WTC11 (cell line): Measurements from ENCODE around the gene AGBL5. TPM values are rescaled to one million over a fixed set of nuclear protein-coding genes. Genes with fewer than 3 reads are reported as not detected.

Experiments used
- ATF6 ChIP-seq: sonication (generic); formaldehyde crosslinking; IDR thresholded peaks from 2 replicates; pipeline ENCODE4 v1.8.1; 2023; ENCODE audit warnings: mild to moderate bottlenecking, missing genetic modification reagents
- CBFB ChIP-seq: sonication (generic); formaldehyde crosslinking; IDR thresholded peaks from 2 replicates; pipeline ENCODE4 v1.8.1; 2022; ENCODE audit warnings: mild to moderate bottlenecking, low read depth, missing genetic modification reagents
- E2F1 ChIP-seq: sonication (generic); formaldehyde crosslinking; IDR thresholded peaks from 2 replicates; pipeline ENCODE4 v1.8.0; 2022; ENCODE audit warnings: mild to moderate bottlenecking, missing genetic modification reagents
- E2F4 ChIP-seq: sonication (generic); formaldehyde crosslinking; IDR thresholded peaks from 2 replicates; pipeline ENCODE4 v1.8.1; 2022; ENCODE audit warnings: low read depth, mild to moderate bottlenecking, moderate library complexity, missing genetic modification reagents, borderline replicate concordance
- FOXJ3 ChIP-seq: sonication (generic); formaldehyde crosslinking; IDR thresholded peaks from 2 replicates; pipeline ENCODE4 v1.9.0; 2021; ENCODE audit warnings: missing genetic modification reagents, mild to moderate bottlenecking, borderline replicate concordance
- HMGA2 ChIP-seq: fragments of 250-450 bp; sonication (Bioruptor Pico); IDR thresholded peaks from 2 replicates; pipeline ENCODE4 v1.4.0; 2021; ENCODE audit warnings: mild to moderate bottlenecking, moderate library complexity
- KAT7 ChIP-seq: sonication (generic); formaldehyde crosslinking; IDR thresholded peaks from 2 replicates; pipeline ENCODE4 v1.8.1; 2023; ENCODE audit warnings: missing genetic modification reagents, mild to moderate bottlenecking, borderline replicate concordance
- NFATC4 ChIP-seq: fragments of 250-450 bp; sonication (Bioruptor Pico); IDR thresholded peaks from 2 replicates; pipeline ENCODE4 v1.9.0; 2021; ENCODE audit warnings: mild to moderate bottlenecking
- NFYB ChIP-seq: sonication (generic); formaldehyde crosslinking; conservative IDR thresholded peaks from 2 replicates; pipeline ENCODE4 v1.8.0; 2022; ENCODE audit warnings: low read depth, missing genetic modification reagents
- TP53 ChIP-seq: sonication (generic); formaldehyde crosslinking; IDR thresholded peaks from 2 replicates; pipeline ENCODE4 v1.8.1; 2023; ENCODE audit warnings: mild to moderate bottlenecking, missing genetic modification reagents
- ZBTB21 ChIP-seq: sonication (generic); formaldehyde crosslinking; IDR thresholded peaks from 2 replicates; pipeline ENCODE4 v1.8.1; 2023; ENCODE audit warnings: mild to moderate bottlenecking, missing genetic modification reagents, borderline replicate concordance
- ZNF121 ChIP-seq: sonication (generic); formaldehyde crosslinking; IDR thresholded peaks from 2 replicates; pipeline ENCODE4 v1.8.0; 2023; ENCODE audit warnings: missing genetic modification reagents
- ZNF219 ChIP-seq: sonication (generic); formaldehyde crosslinking; IDR thresholded peaks from 2 replicates; pipeline ENCODE4 v1.8.0; 2023; ENCODE audit warnings: missing genetic modification reagents, mild to moderate bottlenecking, borderline replicate concordance
- ZNF232 ChIP-seq: sonication (generic); formaldehyde crosslinking; IDR thresholded peaks from 2 replicates; pipeline ENCODE4 v1.8.0; 2022; ENCODE audit warnings: mild to moderate bottlenecking, missing genetic modification reagents
- ZNF263 ChIP-seq: sonication (generic); formaldehyde crosslinking; IDR thresholded peaks from 2 replicates; pipeline ENCODE4 v1.8.1; 2022; ENCODE audit warnings: low read depth, mild to moderate bottlenecking, moderate library complexity, missing genetic modification reagents
- ZNF396 ChIP-seq: fragments of 250-450 bp; sonication (Bioruptor Pico); IDR thresholded peaks from 2 replicates; pipeline ENCODE4 v1.8.0; 2021; ENCODE audit warnings: mild to moderate bottlenecking, moderate library complexity, borderline replicate concordance
- ZNF671 ChIP-seq: fragments of 250-450 bp; sonication (Bioruptor Pico); IDR thresholded peaks from 2 replicates; pipeline ENCODE4 v1.8.0; 2021; ENCODE audit warnings: mild to moderate bottlenecking
- total RNA-seq: library from RNA; stranded (reverse); gene quantifications from 3 replicates; pipeline ENCODE4 v1.2.3, GENCODE V29; 2021
- TF ChIP-seq, protein P1 (sequence below): fragments of 250-450 bp; sonication (Bioruptor Pico); IDR thresholded peaks from 2 replicates; pipeline ENCODE4 v1.9.0; 2021; ENCODE audit warnings: mild to moderate bottlenecking
- TF ChIP-seq, protein P2 (sequence below): sonication (generic); formaldehyde crosslinking; IDR thresholded peaks from 2 replicates; pipeline ENCODE4 v1.8.1; 2022; ENCODE audit warnings: missing genetic modification reagents, borderline replicate concordance
- TF ChIP-seq, protein P3 (sequence below): sonication (generic); formaldehyde crosslinking; IDR thresholded peaks from 2 replicates; pipeline ENCODE4 v1.8.0; 2022; ENCODE audit warnings: mild to moderate bottlenecking, missing genetic modification reagents
- TF ChIP-seq, protein P4 (sequence below): sonication (generic); formaldehyde crosslinking; IDR thresholded peaks from 2 replicates; pipeline ENCODE4 v1.8.0; 2022; ENCODE audit warnings: mild to moderate bottlenecking, missing genetic modification reagents
- TF ChIP-seq, protein P5 (sequence below): sonication (generic); formaldehyde crosslinking; IDR thresholded peaks from 2 replicates; pipeline ENCODE4 v1.8.1; 2022; ENCODE audit warnings: low read depth, missing genetic modification reagents, borderline replicate concordance
- TF ChIP-seq, protein P6 (sequence below): fragments of 250-450 bp; sonication (Bioruptor Pico); IDR thresholded peaks from 2 replicates; pipeline ENCODE4 v1.9.0; 2021; ENCODE audit warnings: mild to moderate bottlenecking

AGBL5 gene
- total RNA-seq, 1 experiment from 2014 or later = 43.0 TPM

DNA sequence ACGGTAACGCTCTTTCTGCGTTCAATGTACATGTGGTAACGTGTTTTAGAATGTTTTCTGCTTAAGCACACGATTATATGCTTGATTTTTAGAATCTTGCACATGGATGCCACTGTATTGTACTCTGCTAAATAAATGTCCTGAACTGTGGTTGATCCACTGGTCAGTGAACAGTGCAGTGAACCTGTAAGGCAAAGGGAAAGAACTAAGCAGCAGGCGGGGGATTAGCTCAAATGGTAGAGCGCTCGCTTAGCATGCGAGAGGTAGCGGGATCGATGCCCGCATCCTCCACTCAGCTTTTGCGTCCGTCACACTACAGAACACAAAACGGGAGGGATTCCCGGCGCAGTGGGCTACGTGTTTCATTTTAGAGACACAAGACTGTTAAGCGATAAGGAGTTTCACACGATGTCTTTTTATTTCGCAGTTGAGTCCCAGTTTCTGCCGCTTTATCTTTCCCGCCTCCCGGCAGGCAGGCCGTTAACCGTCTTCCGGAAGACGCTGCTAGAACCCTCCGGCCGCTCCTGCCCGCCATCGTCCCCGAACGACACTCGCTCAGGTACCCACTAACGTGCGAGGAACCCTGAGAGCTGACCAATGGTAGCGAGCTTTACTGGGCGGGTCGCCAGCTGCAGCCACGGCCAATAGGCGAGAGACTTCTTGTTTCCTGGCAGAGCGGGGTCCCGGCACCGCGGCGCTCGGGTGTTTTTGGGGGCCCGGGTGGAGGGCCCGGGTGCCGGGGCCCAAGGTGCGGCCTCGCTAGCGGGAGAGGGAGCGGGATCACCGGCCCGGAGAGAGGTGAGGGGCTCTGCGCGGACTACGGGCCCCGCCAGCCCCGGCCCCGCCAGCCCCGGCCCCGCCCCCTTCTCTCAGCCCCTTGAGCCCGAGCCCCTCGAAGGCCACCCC lies at the start of gene AGBL5 (continued):
- TF ChIP-seq FOXJ3 (CRISPR knock-in tag) = no peak
- no peak for TF ChIP-seq ZNF263
- no peak for TF ChIP-seq ZNF396 (CRISPR knock-in tag)
- TF ChIP-seq NFATC4 (CRISPR knock-in tag) = 0 out of 2 replicates have a peak, but pooled peaks have one; percentile 62
- no peak for TF ChIP-seq ZNF121 (CRISPR knock-in tag)
- TF ChIP-seq HMGA2 (CRISPR knock-in tag) = no peak; the same call in none of the 2 replicates
- peak; percentile 91 for TF ChIP-seq NFYB (CRISPR knock-in tag)
- TF ChIP-seq KAT7 (CRISPR knock-in tag) = no peak; the same call in 1 of the 2 replicates
- TF ChIP-seq CBFB (CRISPR knock-in tag) = no peak
- TF ChIP-seq, protein P1, sequence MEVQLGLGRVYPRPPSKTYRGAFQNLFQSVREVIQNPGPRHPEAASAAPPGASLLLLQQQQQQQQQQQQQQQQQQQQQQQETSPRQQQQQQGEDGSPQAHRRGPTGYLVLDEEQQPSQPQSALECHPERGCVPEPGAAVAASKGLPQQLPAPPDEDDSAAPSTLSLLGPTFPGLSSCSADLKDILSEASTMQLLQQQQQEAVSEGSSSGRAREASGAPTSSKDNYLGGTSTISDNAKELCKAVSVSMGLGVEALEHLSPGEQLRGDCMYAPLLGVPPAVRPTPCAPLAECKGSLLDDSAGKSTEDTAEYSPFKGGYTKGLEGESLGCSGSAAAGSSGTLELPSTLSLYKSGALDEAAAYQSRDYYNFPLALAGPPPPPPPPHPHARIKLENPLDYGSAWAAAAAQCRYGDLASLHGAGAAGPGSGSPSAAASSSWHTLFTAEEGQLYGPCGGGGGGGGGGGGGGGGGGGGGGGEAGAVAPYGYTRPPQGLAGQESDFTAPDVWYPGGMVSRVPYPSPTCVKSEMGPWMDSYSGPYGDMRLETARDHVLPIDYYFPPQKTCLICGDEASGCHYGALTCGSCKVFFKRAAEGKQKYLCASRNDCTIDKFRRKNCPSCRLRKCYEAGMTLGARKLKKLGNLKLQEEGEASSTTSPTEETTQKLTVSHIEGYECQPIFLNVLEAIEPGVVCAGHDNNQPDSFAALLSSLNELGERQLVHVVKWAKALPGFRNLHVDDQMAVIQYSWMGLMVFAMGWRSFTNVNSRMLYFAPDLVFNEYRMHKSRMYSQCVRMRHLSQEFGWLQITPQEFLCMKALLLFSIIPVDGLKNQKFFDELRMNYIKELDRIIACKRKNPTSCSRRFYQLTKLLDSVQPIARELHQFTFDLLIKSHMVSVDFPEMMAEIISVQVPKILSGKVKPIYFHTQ (CRISPR knock-in tag) = no peak
- TF ChIP-seq, protein P2, sequence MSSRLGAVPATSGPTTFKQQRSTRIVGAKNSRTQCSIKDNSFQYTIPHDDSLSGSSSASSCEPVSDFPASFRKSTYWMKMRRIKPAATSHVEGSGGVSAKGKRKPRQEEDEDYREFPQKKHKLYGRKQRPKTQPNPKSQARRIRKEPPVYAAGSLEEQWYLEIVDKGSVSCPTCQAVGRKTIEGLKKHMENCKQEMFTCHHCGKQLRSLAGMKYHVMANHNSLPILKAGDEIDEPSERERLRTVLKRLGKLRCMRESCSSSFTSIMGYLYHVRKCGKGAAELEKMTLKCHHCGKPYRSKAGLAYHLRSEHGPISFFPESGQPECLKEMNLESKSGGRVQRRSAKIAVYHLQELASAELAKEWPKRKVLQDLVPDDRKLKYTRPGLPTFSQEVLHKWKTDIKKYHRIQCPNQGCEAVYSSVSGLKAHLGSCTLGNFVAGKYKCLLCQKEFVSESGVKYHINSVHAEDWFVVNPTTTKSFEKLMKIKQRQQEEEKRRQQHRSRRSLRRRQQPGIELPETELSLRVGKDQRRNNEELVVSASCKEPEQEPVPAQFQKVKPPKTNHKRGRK (CRISPR knock-in tag) = no peak
- TF ChIP-seq, protein P3, sequence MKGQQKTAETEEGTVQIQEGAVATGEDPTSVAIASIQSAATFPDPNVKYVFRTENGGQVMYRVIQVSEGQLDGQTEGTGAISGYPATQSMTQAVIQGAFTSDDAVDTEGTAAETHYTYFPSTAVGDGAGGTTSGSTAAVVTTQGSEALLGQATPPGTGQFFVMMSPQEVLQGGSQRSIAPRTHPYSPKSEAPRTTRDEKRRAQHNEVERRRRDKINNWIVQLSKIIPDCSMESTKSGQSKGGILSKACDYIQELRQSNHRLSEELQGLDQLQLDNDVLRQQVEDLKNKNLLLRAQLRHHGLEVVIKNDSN (CRISPR knock-in tag) = peak; percentile 35; the same call in 1 of the 2 replicates
- no peak for TF ChIP-seq ATF6 (CRISPR knock-in tag)
- TF ChIP-seq TP53 = peak; percentile 74
- TF ChIP-seq, protein P4, sequence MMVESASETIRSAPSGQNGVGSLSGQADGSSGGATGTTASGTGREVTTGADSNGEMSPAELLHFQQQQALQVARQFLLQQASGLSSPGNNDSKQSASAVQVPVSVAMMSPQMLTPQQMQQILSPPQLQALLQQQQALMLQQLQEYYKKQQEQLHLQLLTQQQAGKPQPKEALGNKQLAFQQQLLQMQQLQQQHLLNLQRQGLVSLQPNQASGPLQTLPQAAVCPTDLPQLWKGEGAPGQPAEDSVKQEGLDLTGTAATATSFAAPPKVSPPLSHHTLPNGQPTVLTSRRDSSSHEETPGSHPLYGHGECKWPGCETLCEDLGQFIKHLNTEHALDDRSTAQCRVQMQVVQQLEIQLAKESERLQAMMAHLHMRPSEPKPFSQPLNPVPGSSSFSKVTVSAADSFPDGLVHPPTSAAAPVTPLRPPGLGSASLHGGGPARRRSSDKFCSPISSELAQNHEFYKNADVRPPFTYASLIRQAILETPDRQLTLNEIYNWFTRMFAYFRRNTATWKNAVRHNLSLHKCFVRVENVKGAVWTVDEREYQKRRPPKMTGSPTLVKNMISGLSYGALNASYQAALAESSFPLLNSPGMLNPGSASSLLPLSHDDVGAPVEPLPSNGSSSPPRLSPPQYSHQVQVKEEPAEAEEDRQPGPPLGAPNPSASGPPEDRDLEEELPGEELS (CRISPR knock-in tag) = peak; percentile 68
- TF ChIP-seq, protein P5, sequence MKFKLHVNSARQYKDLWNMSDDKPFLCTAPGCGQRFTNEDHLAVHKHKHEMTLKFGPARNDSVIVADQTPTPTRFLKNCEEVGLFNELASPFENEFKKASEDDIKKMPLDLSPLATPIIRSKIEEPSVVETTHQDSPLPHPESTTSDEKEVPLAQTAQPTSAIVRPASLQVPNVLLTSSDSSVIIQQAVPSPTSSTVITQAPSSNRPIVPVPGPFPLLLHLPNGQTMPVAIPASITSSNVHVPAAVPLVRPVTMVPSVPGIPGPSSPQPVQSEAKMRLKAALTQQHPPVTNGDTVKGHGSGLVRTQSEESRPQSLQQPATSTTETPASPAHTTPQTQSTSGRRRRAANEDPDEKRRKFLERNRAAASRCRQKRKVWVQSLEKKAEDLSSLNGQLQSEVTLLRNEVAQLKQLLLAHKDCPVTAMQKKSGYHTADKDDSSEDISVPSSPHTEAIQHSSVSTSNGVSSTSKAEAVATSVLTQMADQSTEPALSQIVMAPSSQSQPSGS (CRISPR knock-in tag) = no peak
- peak; percentile 14; the same call in 1 of the 2 replicates for TF ChIP-seq ZNF671 (CRISPR knock-in tag)
- TF ChIP-seq E2F4 (CRISPR knock-in tag) = no peak
- TF ChIP-seq E2F1 (CRISPR knock-in tag) = no peak
- TF ChIP-seq ZNF232 (CRISPR knock-in tag) = peak; percentile 5; the same call in 1 of the 2 replicates
- no peak for TF ChIP-seq ZNF219
- peak; percentile 41; the same call in 1 of the 2 replicates for TF ChIP-seq ZBTB21 (CRISPR knock-in tag)
- TF ChIP-seq, protein P6, sequence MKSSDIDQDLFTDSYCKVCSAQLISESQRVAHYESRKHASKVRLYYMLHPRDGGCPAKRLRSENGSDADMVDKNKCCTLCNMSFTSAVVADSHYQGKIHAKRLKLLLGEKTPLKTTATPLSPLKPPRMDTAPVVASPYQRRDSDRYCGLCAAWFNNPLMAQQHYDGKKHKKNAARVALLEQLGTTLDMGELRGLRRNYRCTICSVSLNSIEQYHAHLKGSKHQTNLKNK (CRISPR knock-in tag) = peak; percentile 81
